CD4-positive, alpha-beta T cell treated with Interleukin-15 for 4 hours (primary cell): ENCODE data around the gene MAP3K20.
"Not testable (repeated sequence)": the region's sequence is repeated elsewhere in the genome, so short reads cannot be mapped to it uniquely, and the experiment has no call there.

Source experiments
- DNase-seq: peaks from one replicate; pipeline ENCODE4 v3.0.0-alpha.2; 2020; ENCODE audit warnings: low spot score

MAP3K20 gene

DNA sequence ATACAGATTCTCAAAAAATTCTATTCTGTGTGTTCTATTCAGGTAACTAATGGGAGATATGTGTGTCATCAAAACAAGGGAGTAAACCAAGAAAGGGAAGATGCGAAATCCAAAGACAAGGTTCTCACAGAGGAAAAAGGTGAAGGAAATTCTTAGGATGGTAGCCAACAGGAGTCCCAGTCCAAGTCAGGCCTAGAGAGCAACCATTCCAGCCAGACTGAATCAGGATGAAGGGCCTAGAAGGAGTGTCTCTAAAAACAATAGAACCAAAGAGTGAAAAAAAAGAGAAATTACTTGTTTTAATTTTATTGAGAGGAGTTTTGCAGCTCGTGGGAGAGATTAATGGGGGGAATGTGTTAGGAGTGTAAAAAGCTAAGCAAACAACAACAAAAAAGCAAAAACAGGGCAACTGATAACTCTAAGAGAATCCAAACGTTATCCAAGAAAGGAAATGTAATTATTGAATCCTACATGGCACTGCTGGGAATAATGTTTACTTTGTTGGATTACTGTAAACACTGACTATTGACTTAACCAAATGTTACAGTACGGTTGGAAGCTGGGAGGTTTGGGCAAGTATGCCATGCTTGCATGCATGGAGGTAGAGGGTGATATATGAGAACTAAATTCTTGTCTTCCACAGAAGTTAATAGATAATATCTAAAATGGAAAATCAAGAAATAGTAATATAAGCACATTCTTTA is 12.3 kb downstream of the MAP3K20 start:
- no peak for DNase-seq

DNA sequence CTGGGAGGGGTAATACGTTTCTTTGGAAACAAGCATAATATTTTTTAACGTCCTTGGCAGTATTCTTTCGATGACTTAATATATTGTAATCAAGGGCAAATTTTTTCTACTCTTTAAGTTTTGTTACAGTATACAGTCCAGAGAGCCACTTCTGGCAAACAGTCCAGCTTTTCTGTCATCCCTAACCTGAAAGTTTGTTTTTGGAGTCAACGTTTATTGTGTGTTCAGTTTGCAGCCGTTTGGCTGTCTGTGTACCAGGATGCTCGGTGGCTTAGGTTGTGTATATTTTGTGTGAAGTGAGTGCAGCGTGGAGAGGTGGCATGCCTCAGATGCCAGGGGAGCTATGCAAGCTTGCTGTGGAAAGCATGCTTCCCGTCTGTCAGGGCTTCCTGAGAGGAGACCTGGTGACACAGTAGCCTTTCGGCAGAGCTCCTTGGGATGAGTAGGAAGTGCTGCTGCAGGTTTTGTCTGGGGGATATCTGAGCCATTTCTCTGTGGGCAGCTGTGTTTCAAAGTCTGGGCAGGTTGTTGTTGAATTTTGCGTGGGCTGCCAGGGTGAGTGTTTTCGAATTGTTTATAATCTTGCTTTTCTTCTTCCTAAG is 14.7 kb downstream of the MAP3K20 start:
- DNase-seq: no peak

DNA sequence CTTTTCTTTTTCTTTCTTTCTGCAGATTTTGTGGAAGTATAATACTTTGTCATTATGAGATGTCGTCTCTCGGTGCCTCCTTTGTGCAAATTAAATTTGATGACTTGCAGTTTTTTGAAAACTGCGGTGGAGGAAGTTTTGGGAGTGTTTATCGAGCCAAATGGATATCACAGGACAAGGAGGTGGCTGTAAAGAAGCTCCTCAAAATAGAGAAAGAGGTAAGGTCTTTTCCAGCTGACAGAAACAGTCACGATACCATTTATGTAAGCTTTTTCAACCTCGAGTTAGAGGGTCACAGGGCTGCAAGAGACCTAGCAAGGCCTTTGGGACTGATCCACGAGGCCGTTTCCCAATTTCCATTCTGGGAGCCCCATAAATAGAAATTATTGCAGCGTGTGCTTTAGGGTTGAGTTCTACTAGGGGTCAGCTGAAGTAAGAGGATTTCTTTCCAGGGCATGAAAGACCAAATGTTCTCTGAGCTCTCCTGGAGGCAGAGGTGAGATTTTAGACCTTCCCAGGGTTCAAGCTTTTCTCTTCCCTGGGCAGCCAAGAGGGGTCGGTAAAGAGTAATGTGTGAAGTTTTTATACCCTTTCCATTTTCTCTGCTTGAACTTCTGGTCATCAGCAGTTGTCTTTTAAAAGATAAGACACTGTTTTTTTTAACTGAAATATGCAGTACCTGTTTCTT is 15.5 kb downstream of the MAP3K20 start:
- no peak for DNase-seq

DNA sequence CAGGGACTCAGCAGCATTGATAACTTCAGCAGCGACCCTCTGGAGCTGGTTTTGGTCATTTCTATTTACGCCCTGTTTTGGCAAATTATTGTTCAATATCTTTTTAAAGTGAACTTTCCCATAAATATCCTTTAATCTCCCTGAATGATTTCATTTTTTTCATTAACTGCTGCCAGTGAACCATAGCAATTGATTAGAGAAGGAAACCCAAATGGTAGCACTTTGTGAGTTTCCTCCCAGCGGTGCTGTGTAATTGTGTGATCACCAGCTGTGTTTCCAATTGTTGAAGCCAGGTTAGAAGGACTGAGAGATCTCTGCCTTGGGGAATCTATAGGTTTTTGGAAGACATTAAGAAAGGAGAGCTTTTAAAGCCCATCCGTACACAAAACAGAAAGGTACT is 16.3 kb downstream of the MAP3K20 start:
- DNase-seq: no peak

DNA sequence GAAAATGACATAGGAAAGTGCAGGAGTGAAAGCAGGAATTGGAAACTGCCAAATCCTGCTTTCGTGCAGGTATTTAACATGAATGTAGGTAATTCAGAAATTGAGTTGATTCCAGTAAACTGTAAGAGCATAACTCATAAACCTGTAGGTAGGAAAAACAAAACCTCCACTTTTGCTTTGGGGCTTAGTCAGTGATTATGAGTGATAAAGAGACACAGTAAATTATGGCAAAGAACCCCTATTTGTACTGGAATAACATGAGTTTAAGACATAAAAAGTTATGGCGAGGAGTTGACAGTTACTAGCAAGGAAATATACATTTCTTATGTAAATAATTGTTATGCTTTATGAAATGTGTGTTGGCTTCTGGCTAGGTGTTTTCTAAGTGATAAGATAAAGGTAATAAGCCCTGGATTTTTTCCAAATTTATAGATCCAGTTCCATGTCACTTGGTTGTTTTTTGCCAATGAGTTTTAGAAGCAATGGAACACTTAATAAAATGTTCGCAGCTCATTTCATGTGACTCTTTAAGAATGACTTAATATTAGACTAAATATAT is 17.3 kb downstream of the MAP3K20 start:
- no peak for DNase-seq

DNA sequence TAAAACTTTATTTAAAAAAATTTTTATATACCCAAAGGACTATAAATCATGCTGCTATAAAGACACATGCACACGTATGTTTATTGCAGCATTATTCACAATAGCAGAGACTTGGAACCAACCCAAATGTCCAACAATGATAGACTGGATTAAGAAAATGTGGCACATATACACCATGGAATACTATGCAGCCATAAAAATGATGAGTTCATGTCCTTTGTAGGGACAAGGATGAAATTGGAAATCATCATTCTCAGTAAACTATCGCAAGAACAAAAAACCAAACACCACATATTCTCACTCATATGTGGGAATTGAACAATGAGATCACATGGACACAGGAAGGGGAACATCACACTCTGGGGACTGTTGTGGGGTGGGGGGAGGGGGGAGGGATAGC is 18.0 kb downstream of the MAP3K20 start:
- DNase-seq: not testable (repeated sequence)

DNA sequence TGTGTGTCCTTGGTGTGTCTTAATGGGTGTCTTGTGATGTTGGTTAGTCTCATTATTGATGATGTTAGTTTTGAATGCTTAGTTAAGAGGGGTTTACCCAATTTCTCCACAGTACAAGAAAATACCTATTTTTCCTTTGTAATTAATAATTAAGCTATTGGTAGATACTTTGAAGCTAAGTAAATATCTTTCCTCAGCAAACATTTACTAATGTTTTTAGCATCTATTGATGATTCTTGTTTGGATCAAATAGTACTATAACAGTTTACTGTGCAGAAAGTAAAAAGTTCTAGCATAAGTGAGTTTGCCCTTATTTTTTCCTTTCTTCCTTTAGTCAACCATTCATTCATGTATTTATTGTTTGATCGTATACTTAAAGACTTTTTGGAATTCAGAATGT is 19.1 kb downstream of the MAP3K20 start:
- no peak for DNase-seq

DNA sequence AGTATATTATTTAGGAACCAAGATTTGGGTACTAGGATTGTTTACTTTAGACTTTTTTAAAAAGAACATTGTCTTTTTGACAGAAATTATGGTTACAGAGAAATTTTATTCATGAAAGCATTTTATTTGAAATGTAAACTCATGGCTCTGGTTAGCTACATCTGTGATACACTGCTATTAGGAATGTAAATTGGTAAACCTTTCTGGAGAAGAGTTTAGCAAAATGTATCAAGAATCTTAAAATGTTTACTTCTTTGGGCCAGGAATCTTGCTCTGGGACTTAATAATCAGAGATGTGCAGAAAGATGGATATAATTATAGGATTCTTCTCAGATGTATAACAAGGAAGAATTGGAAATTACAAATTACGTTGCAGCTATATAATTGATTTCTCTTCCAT is 19.7 kb downstream of the MAP3K20 start:
- no peak for DNase-seq

DNA sequence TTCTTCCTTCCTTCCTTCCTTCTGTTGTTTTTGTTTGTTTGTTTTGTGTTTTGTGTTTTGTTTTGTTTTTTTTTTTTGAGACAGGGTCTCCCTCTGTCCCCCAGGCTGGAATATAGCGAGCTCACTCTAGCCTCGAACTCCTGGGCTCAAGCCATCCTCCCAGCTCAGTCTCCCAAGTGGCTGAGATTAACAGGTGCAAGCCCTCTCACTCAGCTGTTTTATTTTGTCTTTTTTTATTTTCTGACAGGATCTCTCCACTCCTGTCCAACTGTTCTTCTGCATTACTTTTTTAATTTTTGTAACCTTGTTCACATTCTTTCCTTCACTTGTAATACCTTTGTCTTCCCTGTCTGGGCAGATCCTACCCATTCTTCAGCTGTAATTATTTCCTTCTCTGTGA is 23.6 kb downstream of the MAP3K20 start:
- no peak for DNase-seq

DNA sequence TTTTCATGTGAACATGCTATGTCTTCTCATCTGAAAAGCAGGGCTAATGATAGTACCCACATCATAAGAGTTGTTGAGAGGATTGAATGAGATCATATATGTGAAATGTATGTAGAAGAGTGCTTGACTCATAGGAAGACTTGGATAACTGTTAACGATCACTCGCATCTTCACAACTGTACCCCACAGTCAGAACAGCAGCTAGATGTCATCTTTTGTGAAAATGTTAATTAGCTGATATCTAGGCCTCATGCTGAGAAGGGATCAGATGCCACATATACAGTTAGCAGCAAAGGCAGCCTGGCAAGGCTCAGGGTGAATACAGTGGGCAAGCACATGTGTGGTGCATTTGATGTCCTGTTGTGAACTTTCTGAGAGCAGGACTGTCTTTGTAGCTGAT is 24.2 kb downstream of the MAP3K20 start:
- no peak for DNase-seq

DNA sequence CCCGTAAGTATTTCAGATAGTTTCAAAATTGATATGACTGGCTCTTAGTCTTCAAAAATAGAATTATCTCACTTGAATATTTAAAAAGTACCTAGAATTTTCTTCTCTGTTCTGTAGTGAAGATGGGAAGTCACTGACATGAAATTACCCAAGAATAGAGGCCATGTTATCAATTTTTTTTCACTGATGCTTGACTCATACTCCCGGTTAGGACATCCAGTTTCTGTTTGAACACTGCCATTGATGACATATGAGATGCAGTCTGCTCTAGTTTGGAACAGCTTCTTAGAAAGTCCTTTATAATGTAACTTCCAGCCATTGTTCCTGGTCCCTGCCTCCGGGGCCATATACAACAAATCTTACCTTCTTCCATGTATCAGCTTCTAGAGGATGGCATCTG is 26.0 kb downstream of the MAP3K20 start:
- no peak for DNase-seq

DNA sequence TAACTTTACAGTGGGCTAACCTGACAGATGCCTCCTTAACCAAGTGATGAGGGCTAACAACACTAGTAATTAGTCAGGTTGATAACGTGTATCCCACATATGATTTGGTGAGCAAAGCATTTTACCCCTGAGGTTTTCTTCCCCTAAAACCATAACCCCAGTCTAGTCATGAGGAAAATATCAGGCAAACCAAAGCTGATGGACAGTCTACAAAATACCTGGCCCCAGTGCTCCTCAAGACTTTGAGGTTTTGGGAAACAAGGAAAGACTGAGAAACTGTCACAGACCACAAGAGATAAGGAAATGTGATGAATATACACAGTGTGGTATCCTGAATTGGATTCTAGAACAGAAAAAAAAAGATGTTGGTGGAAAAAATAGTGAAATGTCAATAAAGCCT is 28.5 kb downstream of the MAP3K20 start:
- no peak for DNase-seq

DNA sequence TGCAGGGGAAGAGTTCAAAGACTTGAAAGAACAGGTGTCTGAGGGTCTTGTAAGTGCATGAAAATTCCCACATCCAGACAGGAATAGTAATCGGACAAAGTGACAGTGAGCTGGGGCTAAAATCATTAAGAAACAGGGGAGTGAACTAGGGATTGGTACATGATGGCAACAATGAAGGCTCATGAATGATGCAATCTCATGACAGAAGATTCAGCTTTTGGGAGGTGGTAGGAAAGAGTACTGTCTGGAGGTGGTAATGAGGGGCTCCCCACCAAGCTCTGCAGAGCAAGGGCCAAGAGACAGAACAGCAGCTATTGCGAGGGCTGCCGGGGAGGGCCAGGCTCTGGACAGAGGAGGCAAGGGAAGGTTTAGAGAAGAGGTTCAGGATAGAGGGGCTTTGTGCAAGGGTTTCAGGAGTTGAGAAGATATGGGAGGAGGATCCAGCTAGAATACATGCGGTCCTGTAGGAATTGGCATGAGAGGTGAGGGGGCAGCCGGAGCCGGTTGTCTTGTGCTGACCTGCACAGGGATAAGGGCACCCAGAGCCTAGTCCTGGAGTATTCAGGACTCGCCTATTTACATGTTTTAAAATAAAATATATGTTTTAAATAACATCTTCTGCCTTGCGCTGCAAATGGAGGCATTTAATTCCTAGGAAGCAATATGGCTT is 31.4 kb downstream of the MAP3K20 start:
- no peak for DNase-seq

DNA sequence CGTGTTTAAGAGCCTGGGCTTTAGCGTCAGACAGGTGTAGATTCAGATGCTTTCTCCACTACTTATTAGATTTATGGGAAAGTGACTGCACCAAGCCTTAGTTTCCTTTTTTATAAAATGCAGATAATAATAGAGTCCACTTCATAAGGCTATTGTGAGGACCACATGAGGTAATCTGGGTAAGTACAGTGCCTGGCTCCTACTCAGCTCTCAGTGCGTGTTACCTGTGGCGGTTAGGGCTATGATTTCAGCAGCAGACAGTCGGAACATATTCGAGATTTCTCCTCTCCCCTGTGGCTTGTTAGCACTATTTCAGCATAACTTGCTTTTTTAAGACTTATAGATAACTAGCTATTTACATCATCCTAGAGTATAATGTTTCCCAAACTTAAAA is 32.0 kb downstream of the MAP3K20 start:
- no peak for DNase-seq

DNA sequence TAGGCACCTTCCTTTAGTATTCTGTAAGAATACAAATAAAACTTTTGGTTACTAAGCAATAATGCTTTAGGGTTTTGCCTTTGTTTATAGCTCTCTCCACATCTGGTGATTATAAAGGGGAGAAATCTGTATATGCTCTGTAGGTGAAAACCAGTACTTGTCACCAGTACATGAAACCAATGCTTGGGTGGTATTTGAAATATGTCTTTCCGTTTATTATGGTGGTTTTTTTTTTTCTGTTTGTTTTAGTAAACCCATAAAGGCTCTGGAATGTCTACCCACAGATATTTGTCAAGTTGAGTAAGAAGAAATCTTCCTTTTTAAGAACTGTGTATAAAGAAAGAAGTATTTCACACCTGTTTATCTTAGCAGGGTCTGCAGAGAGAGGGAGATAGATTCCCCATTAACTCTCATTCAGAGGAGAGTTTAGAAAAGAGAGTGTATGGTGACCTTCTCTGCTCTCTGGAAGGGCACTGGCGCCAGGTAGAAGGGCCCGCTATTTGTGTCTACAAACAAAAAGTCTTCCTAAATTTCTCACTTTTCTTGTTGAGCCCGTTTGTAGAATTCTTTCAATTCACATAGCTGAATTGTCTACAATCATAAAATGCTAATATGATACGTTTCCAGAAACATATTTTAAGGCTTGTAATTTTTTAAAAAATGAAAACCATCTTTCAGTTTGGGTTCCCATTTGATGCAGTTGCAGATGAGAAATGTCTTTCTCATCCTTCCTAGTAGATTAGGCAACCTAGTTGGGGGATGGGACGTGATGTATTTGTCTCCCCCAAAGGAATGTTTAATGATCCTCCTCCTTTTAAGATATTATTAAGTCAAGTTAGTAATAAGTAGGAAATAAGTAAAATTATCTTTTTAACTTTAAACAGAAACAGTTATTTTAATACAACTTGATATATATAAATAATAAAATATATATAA is 33.9 kb downstream of the MAP3K20 start:
- DNase-seq: no peak

DNA sequence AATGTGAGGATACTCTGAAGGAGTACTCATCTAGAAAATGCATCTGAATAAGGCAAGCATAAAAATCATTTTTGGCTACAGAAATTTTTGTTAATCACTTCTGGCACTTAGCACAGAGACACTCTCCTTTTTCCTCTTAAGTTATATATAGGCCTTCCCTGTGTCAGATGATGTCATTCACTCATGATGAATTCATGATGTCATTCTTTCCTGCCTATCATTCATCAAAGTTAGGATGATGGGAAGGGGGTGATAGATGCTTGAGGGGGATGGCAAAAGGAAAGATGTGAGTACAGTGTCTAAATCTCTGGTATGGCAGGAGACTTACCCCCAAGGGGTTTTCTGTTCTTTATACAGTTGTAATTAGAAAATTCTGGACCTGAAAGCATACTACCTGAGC is 42.0 kb downstream of the MAP3K20 start:
- DNase-seq: no peak

DNA sequence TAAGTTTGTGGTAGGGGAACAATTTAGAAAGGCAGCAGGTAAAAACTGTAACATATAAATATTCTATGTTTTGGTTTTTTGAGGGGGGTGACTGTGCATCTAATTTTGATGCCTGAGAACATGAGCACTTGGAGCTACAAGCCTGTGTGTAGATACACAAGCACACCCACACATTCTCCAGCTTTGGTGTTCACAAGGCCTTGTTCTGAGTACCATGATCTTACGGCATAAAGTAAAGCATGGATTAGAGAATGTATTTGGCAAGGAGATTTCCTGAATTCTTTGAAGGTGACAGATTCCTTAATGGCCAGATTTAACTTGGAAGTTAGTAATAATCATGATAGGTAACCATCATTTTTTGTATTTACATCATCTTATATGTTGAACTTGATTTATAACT is 42.7 kb downstream of the MAP3K20 start:
- no peak for DNase-seq

DNA sequence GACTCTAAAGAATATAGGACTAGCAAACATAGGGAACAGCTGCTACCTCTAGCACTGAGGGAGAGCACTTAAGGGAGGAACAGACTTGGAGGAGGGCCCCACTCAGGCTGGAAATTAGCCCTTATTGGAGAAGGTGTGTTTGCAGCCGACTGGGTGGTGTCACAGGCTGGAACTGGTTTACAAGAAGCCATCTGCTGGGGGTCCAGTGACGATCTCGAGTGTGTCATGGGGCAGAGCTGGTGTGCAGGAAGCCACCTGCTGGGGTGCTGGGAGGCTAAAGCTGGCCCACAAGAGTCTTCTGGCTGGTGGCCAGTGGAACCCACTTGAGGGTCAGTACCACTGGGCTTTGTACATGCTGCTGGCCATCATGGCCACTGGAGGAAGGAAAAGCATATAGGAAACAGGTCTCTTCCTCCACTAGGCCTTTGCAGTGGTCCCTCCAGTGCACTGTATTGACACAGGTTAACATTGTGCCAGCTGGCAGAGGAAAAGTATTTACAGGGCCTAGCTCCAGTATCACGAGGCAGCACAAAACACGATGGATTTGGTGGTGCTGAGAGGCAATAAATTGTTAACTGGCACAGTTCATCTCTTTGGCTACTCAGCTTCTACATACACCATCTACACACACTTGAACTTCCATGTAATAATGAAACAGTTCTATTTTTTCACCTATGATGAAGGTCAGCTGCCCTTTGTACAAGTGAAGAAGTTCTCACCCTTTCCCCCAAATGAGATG is 43.6 kb downstream of the MAP3K20 start:
- no peak for DNase-seq

DNA sequence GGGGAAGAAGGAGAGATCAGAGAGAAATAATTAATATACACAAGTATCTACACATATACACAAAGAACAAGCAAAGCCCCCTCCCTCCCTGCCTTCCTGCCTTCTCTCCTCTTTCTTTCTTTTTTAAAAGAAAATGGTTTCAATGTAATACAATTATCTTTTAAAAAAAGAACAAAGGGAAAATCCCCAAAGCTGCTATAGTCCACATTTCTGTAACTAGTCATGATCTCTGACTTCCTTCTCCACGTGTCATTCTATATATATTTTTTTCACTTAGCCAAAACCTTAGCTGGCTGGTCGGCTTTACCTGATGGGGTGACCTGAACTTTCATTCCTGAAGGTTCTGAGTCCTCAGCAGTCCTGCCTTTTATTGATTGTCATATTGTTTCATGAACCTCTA is 44.3 kb downstream of the MAP3K20 start:
- DNase-seq: no peak

DNA sequence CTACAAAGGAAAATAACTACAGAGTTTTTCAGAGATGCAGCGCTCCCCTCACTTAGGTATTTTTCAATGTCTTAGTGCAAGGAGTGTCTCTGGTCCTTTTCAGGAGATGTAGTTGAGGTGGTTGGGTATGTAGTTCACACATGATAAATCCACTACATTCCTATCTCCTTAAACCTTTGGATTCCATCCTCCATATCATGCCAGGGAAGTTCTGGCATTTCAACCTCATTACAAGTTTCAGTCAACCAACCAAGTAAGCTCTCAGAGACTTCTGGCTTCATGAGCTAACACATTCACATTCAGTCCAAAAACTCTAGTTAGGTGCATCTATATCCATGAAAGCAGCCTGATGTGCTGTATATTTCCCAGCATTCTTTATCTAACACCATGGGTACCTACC is 47.3 kb downstream of the MAP3K20 start:
- DNase-seq: no peak

DNA sequence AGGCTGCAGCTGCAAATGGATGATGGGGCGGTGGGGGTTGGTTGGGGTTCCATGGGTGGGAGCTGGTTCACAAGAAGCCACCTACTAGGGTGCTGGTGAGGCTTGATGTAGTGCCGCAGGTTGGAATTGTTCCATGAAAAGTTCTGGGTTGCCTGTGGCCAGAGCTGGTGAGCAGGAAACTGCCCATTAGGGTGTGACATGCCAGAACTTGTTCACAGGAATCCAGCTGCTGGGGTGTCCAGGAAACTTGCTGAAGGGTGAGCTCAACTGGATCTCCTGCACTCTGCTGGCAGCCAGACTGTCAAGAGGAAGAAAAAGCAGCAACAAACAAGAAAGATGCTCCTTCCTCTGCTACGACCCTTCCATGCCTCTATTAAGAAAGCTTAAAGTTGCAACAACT is 48.8 kb downstream of the MAP3K20 start:
- DNase-seq: no peak
